ENCODE data around the gene CCDC54. TPM values are rescaled to one million over a fixed set of nuclear protein-coding genes. Genes with fewer than 3 reads are reported as not detected.

CCDC54 gene
- not detected in 2 replicates for total RNA-seq

DNA sequence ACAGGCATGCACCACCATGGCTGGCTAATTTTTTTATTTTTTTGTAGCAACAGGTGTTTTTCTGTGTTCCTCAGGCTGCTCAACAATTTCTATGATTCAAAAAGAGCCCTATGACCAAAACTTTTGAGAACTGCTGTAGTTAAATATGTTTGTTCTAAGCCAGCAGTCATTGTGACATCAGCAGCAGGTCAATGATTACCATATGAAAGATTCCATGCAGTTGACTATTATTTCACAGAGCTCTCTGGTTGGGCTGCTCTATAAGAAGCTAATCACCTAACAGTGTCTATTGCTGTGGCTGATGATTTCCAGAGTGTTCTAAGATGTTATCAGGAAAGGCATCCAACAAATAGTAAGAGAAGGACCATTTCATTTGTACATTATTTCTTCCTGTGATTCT is at the start of gene CCDC54:
Gene CCDC54 (plus strand): TSS at position 289 of the 400 bp plus-strand sequence. CDS start 149 bp downstream, outside the sequence.

Other genes starting within 250 kb of the CCDC54 start
- 42.3 and 56.6 TPM in 2 replicates for gene BBX, start 145.5 kb downstream of the CCDC54 start, total RNA-seq

All from smooth muscle cell of trachea (primary cell).